GM08714 (cell line): ENCODE data around the gene FBXO17.
"Not testable (repeated sequence)": the region's sequence is repeated elsewhere in the genome, so short reads cannot be mapped to it uniquely, and the experiment has no call there.

Experiments
- H3K4me3 ChIP-seq: fragments of 200-500 bp; sonication (Bioruptor generic); 2 replicates; pipeline ENCODE4 v1.5.1; 2014; ENCODE audit warnings: mild to moderate bottlenecking, low read length, inconsistent platforms
- ZNF274 ChIP-seq: IDR thresholded peaks from 2 replicates; pipeline ENCODE4 v1.6.1; 2012; ENCODE audit warnings: mild to moderate bottlenecking, low read depth, low read length

Gene FBXO17, protein sequence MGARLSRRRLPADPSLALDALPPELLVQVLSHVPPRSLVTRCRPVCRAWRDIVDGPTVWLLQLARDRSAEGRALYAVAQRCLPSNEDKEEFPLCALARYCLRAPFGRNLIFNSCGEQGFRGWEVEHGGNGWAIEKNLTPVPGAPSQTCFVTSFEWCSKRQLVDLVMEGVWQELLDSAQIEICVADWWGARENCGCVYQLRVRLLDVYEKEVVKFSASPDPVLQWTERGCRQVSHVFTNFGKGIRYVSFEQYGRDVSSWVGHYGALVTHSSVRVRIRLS

DNA sequence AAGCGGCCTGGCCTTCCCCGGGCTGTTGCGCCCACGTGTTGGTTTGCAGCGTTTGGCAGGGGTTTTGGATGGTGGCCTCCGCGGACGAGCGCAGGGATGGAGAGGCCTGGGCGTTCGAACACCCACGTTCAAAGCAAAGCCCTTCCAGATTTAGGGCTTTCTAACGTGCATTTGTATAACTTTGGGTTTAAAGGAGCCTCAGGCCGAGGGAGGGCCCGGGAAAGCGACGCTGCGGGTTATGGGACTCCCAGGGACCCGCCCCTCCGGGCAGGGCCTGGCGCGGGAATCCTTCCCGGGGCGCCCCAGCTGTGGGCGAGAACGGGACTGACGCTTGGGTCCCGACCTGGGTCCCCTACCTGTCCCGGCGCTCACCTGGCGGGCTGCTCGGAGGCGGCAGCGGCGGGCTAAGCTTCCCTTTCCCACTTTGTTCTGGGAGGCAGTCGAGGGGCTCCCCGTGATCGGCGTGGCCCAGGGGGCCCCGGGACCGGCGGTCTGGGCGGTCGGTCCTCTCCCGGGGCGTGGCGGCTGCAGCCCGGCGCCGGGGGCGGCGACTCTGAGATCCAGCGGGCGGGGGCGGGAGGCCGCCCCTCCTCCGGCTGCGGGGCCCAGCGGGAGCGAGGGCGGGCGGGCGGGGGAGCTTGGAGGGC, at the start of gene FBXO17:
Gene FBXO17, minus strand, starts transcription at position 529 of the 647 bp plus-strand sequence. CDS start 25,423 bp downstream, outside the sequence.
- TF ChIP-seq ZNF274, result no peak
- H3K4me3 ChIP-seq, result peak within 1 kb of the TSS; percentile 4; the same call in 1 of the 2 replicates

DNA sequence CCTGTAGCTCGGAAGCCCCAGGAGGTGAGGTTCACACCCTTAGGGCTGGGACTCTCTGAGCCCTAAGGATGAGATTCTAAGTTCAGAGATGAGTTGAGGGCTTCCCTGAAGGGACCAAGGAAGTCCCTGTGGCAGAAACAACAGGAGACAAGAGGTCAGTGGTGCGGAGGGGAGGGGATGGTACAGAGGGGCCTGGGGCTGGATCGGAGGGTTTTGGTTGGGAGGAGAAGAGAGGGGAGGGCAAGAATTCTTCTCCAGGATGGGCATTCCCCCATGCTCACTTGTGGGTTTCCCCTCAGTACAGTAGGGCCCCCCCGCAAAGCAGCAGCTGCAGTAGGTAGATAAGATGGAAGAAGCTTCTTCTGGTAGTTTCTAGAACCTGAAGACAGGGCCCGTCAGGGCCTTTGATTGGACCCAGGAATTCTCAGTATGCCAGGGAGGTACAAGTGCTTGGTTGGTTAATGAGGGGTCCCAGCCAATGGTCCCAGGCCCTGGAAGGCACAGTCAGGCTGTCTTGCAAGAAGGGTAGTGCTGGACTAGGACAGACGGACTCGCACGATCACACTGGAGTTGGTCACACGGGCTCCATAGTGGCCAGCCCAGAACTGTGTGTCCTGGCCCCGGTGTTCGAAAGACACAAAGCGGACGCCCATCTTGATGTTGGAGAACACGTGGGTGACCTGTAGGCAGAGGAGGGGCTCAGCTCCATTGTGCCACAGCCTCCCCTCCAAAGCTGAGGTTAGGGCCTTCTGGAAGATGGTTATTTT, 49.5 kb upstream of the FBXO17 start:
- no peak for TF ChIP-seq ZNF274
- H3K4me3 ChIP-seq, result no peak overlapping the region

DNA sequence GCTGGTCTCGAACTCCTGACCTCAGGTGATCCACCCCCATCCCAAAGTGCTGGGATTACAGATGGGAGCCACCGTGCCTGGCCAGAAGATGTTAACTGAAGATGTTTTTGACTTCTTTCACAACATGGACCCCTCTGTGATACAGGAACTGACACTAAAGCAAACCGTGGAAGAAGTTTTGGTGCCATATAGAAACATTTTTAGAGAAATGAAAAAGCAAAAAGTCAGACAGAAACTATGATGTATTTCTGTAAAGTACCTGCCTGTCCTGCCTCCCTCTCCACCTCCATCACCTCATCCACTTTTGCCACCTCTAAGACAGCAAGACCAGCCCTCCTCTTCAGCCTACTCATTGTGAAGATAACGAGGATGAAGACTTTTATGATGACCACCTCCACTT, 45.5 kb upstream of the FBXO17 start:
- H3K4me3 ChIP-seq, result no peak overlapping the region
- TF ChIP-seq ZNF274, result no peak

DNA sequence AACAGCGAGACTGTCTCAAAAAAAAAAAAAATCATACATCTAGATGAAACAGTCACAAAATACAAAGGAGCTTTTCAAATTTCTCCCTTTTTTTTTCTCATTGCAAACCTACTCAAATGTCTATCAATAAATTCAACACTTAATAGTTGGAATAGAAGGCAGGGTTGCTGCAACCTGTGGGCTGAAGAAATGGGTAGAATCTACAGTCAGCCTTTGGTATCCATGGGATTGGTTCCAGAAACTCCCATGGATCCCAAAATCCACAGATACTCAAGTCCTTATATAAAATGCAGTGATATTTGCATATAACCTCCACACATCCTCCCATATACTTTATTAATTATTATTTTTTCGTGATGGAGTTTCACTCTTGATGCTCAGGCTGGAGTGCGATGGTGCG, 42.1 kb upstream of the FBXO17 start:
- no peak for TF ChIP-seq ZNF274
- H3K4me3 ChIP-seq, result no peak overlapping the region

DNA sequence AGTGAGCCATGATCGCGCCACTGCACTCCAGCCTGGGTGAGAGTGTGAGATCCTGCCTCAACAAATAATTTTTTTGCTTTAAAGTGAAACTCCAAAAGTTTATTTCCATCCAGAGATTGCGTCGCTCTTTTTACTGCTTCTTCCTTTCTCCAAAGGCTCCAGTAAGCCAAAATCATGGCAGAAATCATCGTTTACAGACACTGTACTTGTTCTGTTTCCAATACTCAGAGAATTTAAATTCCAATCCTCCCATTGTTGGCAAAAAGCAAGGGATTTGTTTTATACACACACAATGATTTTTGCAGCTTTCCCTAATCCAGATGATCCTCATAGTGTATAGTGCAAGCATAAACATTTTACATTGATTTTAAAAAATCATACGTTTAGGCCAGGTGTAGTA, 41.5 kb upstream of the FBXO17 start:
- no peak for TF ChIP-seq ZNF274
- no peak overlapping the region for H3K4me3 ChIP-seq

DNA sequence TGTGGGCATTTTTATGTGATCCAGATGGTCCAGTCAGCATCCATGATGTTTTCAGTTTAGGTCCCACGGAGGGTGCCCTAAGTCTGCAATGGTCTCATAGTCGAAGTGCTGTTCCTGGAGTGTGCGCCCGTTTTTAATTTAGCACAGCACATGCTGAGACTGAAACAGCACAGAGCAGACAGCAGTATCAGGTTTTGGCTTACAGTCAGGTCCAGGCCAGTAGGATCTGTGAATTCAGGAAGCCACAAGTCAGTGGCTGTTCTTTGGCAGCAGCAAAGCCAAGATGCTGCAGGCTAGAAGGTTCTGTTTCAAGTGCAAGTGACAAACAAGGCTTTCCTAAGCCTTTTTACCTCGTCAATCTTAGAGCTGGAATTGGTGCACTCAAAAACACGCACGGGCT, 38.5 kb upstream of the FBXO17 start:
- H3K4me3 ChIP-seq, result no peak overlapping the region
- no peak for TF ChIP-seq ZNF274

DNA sequence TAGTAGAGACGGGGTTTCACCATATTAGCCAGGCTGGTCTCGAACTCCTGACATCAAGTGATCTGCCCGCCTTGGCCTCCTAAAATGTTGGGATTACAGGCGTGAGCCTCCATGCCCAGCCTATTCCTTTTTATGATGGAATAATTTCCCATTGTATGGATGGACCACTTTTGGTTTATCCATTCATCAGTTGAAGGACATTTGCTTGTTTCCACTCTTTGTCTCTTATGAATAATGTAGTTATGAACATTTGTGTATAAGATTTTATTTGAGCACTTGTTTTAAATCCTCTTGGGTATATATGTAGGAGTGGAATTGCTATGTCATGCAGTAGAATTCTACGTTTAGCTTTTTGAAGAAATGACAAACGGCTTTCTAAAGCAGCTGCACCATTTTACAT, 33.5 kb upstream of the FBXO17 start:
- TF ChIP-seq ZNF274, result no peak
- no peak overlapping the region for H3K4me3 ChIP-seq

DNA sequence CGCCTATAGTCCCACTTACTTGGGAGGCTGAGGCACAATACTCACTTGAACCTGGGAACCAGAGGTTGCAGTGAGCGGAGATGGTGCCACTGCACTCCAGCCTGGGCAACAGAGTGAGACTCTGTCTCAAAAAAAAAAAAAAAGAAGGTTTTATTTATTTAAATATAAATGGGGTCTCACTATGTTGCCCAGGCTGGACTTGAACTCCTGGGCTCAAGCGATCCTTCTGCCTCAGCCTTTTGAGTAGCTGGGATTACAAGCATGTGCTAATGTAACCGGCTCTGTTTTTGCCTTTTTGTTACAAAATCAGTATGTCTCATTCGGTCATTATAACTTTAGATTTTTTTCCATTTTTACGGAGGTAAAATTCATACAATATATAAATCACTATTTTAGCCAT, 32.6 kb upstream of the FBXO17 start:
- no peak for TF ChIP-seq ZNF274
- no peak overlapping the region for H3K4me3 ChIP-seq

DNA sequence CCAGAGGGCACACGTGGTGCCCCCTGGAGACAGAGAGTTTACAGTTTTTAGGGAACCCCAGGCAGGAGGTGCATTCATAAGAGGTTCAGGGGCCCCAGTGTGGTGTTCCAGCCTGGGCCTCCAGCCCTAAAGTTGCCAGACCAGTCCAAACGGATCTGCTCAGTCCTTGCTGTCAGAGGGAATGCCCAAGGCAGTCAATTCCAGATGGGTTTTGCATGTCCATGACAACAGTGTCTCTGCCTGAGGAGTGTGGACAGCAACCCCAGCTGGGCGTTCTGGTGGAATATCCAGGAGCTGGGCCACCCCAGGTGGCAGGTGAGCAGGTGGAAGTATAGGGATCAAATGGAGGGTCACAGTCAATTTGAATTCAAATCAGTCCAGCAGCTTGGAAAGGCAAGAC, 31.6 kb upstream of the FBXO17 start:
- H3K4me3 ChIP-seq, result no peak overlapping the region
- TF ChIP-seq ZNF274, result no peak

DNA sequence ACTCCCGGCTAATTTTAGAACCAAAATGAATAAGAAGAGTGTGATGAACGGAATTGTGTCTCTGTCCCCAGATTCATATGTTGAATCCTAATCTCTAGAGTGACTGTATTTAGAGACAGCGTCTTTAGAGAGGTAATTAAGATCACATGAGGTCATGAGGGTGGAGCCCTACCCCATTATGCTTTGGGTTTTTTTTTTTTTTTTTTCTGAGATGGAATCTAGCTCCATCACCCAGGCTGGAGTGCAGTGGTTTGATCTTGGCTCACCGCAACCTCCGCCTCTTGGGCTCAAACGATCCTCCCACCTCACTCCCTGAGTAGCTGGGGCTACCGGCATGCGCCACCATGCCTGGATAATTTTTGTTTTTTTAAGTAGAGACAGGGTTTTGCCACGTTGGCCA, 28.9 kb upstream of the FBXO17 start:
- H3K4me3 ChIP-seq, result no peak overlapping the region
- no peak for TF ChIP-seq ZNF274

DNA sequence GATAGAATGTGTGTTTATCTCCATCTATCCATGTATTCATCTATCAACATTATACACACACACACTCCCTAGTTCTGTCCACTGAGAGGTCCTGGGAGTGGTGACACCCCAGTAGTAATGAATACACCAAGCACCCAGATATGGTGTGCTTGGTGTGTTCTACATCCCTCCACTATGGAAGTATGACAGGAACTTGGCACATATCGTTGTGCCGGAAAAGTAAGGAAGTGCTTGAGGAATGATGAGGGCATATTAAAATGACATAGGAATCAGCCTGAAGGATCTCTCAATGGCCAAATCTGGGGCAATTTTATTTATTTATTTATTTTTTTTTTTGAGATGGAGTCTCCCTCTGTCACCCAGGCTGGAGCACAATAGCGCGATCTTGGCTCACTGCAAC, 28.3 kb upstream of the FBXO17 start:
- no peak for TF ChIP-seq ZNF274
- H3K4me3 ChIP-seq, result no peak overlapping the region

DNA sequence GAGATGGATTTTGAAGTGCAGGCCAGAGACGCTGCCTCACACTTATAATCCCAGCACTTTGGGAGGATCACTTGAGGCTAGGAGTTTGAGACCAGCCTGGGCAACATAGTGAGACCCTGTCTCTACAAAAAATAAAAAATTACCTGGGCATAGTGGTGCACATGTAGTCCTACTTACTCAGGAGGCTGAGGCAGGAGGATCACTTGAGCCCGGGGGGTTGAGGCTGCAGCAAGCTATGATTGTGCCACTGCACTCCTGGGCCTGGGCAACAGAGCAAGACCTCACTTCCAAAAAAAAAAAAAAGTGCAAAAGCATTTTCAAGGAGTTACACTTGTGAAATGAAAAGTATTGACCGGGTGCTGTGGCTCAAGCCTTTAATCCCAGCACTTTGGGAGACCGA, 27.6 kb upstream of the FBXO17 start:
- no peak for TF ChIP-seq ZNF274
- no peak overlapping the region for H3K4me3 ChIP-seq

DNA sequence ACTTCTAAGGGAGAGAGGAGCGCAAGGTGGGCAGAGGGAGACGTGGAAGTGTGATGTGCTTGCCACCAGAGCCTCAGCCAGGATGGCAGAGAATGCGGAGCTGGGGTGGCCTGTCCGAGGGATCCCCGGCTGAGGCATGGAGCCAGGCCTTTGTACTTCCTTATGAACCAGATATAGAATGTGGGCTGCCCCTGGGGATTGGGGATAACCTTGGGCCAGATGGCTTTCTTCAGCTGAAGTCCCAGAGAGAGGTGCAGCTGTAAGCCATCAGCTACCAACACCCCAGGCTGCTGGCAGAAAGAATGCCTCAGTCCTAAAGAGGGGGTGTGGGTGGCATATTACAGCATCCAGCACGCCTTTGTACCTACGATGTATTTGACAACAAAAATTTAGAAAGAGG, 25.5 kb upstream of the FBXO17 start:
- no peak for TF ChIP-seq ZNF274
- no peak overlapping the region for H3K4me3 ChIP-seq

DNA sequence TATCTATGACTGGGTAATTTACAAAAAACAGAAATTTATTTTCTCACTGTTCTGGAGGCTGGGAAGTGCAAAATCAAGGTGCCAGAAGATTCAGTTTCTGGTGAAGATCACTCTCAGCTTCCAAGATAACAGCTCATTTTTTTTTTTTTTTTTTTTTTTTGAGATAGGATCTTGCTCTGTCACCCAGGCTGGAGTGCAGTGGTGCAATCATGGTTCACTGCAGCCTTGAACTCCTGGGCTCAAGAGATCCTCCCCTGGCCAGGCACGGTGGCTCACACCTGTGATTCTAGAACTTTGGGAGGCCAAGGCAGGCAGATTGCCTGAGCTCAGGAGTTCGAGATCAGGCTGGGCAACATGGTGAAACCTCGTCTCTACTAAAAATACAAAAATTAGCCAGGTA, 22.0 kb upstream of the FBXO17 start:
- H3K4me3 ChIP-seq, result not testable (repeated sequence)

DNA sequence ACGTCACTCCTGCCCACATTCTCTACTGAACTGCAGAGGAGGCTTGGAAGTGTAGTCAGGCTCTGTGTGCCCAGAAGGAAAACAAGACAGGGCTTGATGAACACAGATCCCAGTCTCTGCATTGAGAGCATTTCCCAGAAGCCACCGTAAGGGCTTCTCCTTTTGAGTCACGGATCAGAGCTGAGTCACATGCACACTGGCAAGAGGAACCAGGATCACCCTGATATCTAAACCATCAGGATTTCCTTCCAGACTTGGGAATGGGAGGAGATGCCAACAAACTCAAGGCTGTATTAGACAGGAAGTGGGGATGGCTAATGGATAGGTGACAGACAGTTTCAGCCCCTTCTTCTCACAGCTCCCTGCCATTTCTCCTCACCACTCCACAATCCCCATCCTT, 17.7 kb upstream of the FBXO17 start:
- H3K4me3 ChIP-seq, result no peak overlapping the region
- TF ChIP-seq ZNF274, result no peak
